ENCODE results near the gene FLRT2. TPM values are rescaled to one million over a fixed set of nuclear protein-coding genes. Genes with fewer than 3 reads are reported as not detected.

FLRT2 gene
- total RNA-seq, 1 experiment from 2014 or later = 0.07 TPM

DNA sequence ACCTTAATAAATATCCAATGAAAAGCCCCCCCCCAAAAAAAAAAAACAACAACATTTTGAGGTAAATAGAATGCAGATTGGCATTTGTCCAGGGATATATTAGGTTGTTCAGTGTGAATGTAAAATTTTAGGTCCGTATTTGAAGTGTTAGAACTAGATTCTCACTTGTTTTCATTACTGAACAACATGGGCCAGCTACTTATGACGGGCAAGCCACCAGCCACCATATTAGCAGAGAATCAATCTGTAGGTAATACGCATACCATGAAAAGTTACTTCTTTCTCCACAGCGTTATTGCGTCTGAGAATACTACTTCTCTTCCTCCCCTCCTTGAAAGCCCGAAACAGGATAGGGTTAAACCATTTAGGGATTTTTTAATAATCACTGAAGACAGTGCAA, 5.4 kb downstream of the FLRT2 start:
- DNase-seq (no peak), ATAC-seq (no peak)
- Histone ChIP-seq H3K4me1 (ENCODE audit: insufficient read depth, low read length) (no peaks in the 10 kb centered on the region), H3K9me2 (replicated peaks; ENCODE audit: low read length) (no peaks in the 10 kb centered on the region), H3K4me3 (ENCODE audit: low read length) (no peak overlapping the region), H4K20me1 (ENCODE audit: low read length) (no peaks in the 10 kb centered on the region), H3K27me3 (ENCODE audit: low read length) (peaks cover 9% of the 10 kb centered on the region; the same call in 1 of the 2 replicates), H3K9me3 (ENCODE audit: low read length) (no peaks in the 10 kb centered on the region), H2AFZ (ENCODE audit: low read length) (no peak overlapping the region), H3K79me2 (ENCODE audit: low read length) (no peaks in the 10 kb centered on the region), H3K36me3 (ENCODE audit: low read depth, low read length) (no peaks in the 10 kb centered on the region), H3K27ac (ENCODE audit: low read length) (no peak overlapping the region), H3K9ac (ENCODE audit: low read length) (no peak overlapping the region), H3K4me2 (ENCODE audit: low read length) (no peak overlapping the region), H3F3A (ENCODE audit: low read length, unreplicated experiment) (no peaks in the 10 kb centered on the region)
- TF ChIP-seq, protein P1, sequence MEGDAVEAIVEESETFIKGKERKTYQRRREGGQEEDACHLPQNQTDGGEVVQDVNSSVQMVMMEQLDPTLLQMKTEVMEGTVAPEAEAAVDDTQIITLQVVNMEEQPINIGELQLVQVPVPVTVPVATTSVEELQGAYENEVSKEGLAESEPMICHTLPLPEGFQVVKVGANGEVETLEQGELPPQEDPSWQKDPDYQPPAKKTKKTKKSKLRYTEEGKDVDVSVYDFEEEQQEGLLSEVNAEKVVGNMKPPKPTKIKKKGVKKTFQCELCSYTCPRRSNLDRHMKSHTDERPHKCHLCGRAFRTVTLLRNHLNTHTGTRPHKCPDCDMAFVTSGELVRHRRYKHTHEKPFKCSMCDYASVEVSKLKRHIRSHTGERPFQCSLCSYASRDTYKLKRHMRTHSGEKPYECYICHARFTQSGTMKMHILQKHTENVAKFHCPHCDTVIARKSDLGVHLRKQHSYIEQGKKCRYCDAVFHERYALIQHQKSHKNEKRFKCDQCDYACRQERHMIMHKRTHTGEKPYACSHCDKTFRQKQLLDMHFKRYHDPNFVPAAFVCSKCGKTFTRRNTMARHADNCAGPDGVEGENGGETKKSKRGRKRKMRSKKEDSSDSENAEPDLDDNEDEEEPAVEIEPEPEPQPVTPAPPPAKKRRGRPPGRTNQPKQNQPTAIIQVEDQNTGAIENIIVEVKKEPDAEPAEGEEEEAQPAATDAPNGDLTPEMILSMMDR (conservative IDR thresholded peaks at IDR 0.05; ENCODE audit: low read depth, low read length) = no peak
- no peak for TF ChIP-seq EZH2 (IDR thresholded peaks at IDR 0.05; ENCODE audit: low read length, unreplicated experiment)
- no peak for TF ChIP-seq EZH2phosphoT487 (IDR thresholded peaks at IDR 0.05; ENCODE audit: borderline replicate concordance, low read length)
- intact Hi-C loops (cut with micrococcal nuclease) = no loop called here
- no TSS peak for BruUV-seq (replicated peaks)
- CTCF ChIA-PET = no interaction called here
- POLR2A ChIA-PET (ENCODE audit: unreplicated experiment) = no interaction called here

DNA sequence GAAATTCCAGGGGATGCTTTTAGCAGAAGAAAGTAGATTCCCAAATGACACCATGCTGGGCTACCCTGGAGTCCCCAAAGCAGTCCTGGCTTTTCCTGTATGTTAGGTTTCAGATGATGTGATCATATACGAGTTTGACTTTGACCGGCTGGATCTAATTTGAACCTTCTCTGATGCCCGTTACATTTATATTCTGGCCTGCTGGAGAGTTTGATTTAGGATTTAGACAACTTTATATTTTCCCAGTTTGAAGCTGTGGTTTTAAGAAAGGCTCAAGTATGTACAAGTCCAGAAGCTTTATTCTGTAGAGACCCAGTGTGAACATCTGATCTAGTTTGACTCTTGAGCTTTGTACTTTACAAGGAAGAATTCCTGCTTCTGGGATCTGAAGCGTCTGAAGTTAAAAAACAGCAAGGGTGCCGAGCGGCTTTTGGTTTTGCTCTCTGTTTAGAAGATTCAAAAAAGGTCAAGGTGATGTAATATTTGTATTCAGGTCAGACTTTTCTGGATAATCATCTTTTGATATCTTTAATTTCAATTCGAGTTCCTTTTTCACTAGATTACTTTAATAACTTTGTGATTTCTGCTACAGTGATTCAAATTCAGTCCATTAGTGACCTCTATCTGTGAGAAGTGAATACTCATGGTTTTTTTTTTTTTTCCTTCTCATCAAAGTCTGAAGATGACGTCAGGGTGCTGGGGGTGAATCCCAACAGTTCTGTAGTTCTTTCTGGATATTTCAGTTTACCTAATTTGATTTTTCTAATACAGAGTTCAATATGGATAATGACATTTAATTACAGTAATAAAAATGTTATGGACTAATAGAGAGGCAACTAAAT, 6.3 kb downstream of the FLRT2 start:
- TF ChIP-seq, protein P1 (conservative IDR thresholded peaks at IDR 0.05; ENCODE audit: low read depth, low read length) = peak; percentile 46
- no peak for TF ChIP-seq EZH2 (IDR thresholded peaks at IDR 0.05; ENCODE audit: low read length, unreplicated experiment)
- Histone ChIP-seq H3K4me2 (ENCODE audit: low read length) (no peak overlapping the region), H3K9me3 (ENCODE audit: low read length) (no peaks in the 10 kb centered on the region), H3K9me2 (replicated peaks; ENCODE audit: low read length) (no peaks in the 10 kb centered on the region), H3K79me2 (ENCODE audit: low read length) (no peaks in the 10 kb centered on the region), H2AFZ (ENCODE audit: low read length) (no peak overlapping the region), H3K4me1 (ENCODE audit: insufficient read depth, low read length) (no peaks in the 10 kb centered on the region), H4K20me1 (ENCODE audit: low read length) (no peaks in the 10 kb centered on the region), H3F3A (ENCODE audit: low read length, unreplicated experiment) (no peaks in the 10 kb centered on the region), H3K27ac (ENCODE audit: low read length) (no peak overlapping the region), H3K4me3 (ENCODE audit: low read length) (no peak overlapping the region), H3K27me3 (ENCODE audit: low read length) (peaks cover 9% of the 10 kb centered on the region; the same call in 1 of the 2 replicates), H3K9ac (ENCODE audit: low read length) (no peak overlapping the region), H3K36me3 (ENCODE audit: low read depth, low read length) (no peaks in the 10 kb centered on the region)
- peak; percentile 35 for DNase-seq
- POLR2A ChIA-PET (ENCODE audit: unreplicated experiment) = no interaction called here
- CTCF ChIA-PET = no interaction called here
- ATAC-seq = no peak
- intact Hi-C loops (cut with micrococcal nuclease) = no loop called here
- no TSS peak for BruUV-seq (replicated peaks)

DNA sequence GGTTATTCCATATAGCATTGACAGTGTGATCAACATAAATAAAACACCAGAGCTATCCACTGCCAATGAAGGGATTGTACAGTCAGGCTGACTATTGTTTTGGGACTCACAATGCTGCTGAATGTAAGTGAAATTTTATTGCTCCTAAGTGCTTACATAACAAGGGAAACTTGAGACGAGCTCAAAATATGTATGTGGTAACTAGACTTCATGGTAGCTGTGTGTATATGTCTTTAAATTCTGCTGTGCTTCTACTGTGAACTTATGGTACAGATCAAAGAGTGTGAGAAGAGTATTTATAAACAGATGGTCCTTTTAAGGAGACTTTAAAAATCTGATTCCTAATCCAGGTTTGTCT, 6.9 kb downstream of the FLRT2 start:
- no peak overlapping the region for H3K4me3 ChIP-seq (ENCODE audit: low read length)
- peaks cover 9% of the 10 kb centered on the region; the same call in 1 of the 2 replicates for H3K27me3 ChIP-seq (ENCODE audit: low read length)
- H3K36me3 ChIP-seq (ENCODE audit: low read depth, low read length) = no peaks in the 10 kb centered on the region
- no peaks in the 10 kb centered on the region for H4K20me1 ChIP-seq (ENCODE audit: low read length)
- BruUV-seq (replicated peaks) = no TSS peak
- DNase-seq = no peak
- ATAC-seq = no peak
- H3K9ac ChIP-seq (ENCODE audit: low read length) = no peak overlapping the region
- H3K9me3 ChIP-seq (ENCODE audit: low read length) = no peaks in the 10 kb centered on the region
- H2AFZ ChIP-seq (ENCODE audit: low read length) = no peak overlapping the region
- TF ChIP-seq EZH2phosphoT487 (IDR thresholded peaks at IDR 0.05; ENCODE audit: borderline replicate concordance, low read length) = no peak
- no peak for TF ChIP-seq EZH2 (IDR thresholded peaks at IDR 0.05; ENCODE audit: low read length, unreplicated experiment)
- TF ChIP-seq, protein P1 (conservative IDR thresholded peaks at IDR 0.05; ENCODE audit: low read depth, low read length) = no peak
- H3K4me1 ChIP-seq (ENCODE audit: insufficient read depth, low read length) = no peaks in the 10 kb centered on the region
- intact Hi-C loops (cut with micrococcal nuclease) = no loop called here
- H3K4me2 ChIP-seq (ENCODE audit: low read length) = no peak overlapping the region
- no peaks in the 10 kb centered on the region for H3K79me2 ChIP-seq (ENCODE audit: low read length)
- H3F3A ChIP-seq (ENCODE audit: low read length, unreplicated experiment) = no peaks in the 10 kb centered on the region
- ChIA-PET POLR2A (ENCODE audit: unreplicated experiment) (no interaction called here), CTCF (no interaction called here)
- no peak overlapping the region for H3K27ac ChIP-seq (ENCODE audit: low read length)
- no peaks in the 10 kb centered on the region for H3K9me2 ChIP-seq (replicated peaks; ENCODE audit: low read length)

All from PC-3 (cell line).